Psoas muscle (tissue), 8 donors: Measurements from ENCODE around the gene GID4. TPM values are rescaled to one million over a fixed set of nuclear protein-coding genes. Genes with fewer than 3 reads are reported as not detected.

Experiments used
- ATAC-seq, 4 donors: fragments of 200-7000 bp; cut with Tn5 transposase; one replicate each; pipeline ENCODE4 v1.9.1; 2020; ENCODE audit warnings: moderate library complexity in 3 of 4, mild to moderate bottlenecking in 2 of 4
- DNase-seq, 2 donors: peaks; one replicate each; pipeline ENCODE4 v3.0.0-alpha.2; 2020
- H3K27ac ChIP-seq: fragments of 200-600 bp; one replicate; pipeline ENCODE4 v1.8.0; 2022
- H3K27me3 ChIP-seq, 3 donors: fragments of 200-600 bp in 1 of 3; one replicate each; pipeline versions ENCODE4 v1.6.1 to v1.8.0; 2013 to 2022; ENCODE audit warnings: low read length in 2 of 3, mild to moderate bottlenecking in 2 of 3, moderate library complexity in 1 of 3; ENCODE audit not compliant: insufficient read depth in 3 of 3
- H3K36me3 ChIP-seq, 2 donors: fragments of 200-600 bp in 1 of 2; one replicate each; pipeline versions ENCODE4 v1.6.1 to v1.8.0; 2013 to 2022; ENCODE audit warnings: low read depth in 1 of 2, mild to moderate bottlenecking in 1 of 2, moderate library complexity in 1 of 2; ENCODE audit not compliant: insufficient read depth in 1 of 2
- H3K4me1 ChIP-seq: fragments of 200-600 bp; one replicate; pipeline ENCODE4 v1.8.0; 2022
- H3K4me3 ChIP-seq: fragments of 200-600 bp; one replicate; pipeline ENCODE4 v1.8.0; 2022; ENCODE audit warnings: mild to moderate bottlenecking
- H3K9me3 ChIP-seq: fragments of 200-600 bp; one replicate; pipeline ENCODE4 v1.8.0; 2022
- CTCF ChIP-seq: fragments of 200-600 bp; IDR thresholded peaks from one replicate; pipeline ENCODE4 v1.8.0; 2022; ENCODE audit warnings: antibody characterized with exemption
- whole genome bisulfite sequencing, 3 donors: extraction: QIAGEN DNeasy Blood & Tissue Kit; methylation state at CpG; one replicate each; pipeline versions ENCODE4 v1.1.6 to v1.1.7; 2013; 5-methylcytosine and 5-hydroxymethylcytosine counted together
- intact Hi-C, 2 donors: fragments of 100-400 bp; cut with DNase I; formaldehyde crosslinking; loops; one replicate each; pipeline versions ENCODE4 v1.11.0 to v1.14.2; 2022
- polyA plus RNA-seq, 3 donors: library from polyadenylated mRNA; stranded (reverse); fragments of 200-250 nt; gene quantifications; one replicate each; pipeline ENCODE4 v1.2.3, GENCODE V29; 2013
- total RNA-seq, 4 donors: library from RNA; stranded (reverse); fragmentation: NEBNext Ultra II Directional in 2 of 4; extraction: Animal tissue kit (Norgen Biotek cat#: 25700) in 2 of 4; gene quantifications; one replicate each; pipeline versions ENCODE4 v1.2.1 to v1.2.4, GENCODE V29; 2021 to 2023
- donor health status: healthy with polysubstance abuse.
- donor health status: DM: no; HTN: no; CAD: no; lungs with moderate emphysema.
- donor health status: Bipolar disorder and iron deficiency.
- donor health status: healthy.
- donor health status: DM: yes; HTN: yes; CAD: no.
- donor health status: DM: no; HTN: no; CAD: no.
- donor health status: DM: no; HTN: no; CAD: no.
- donor health status: DM: yes; HTN: yes; CAD: no.

The GID4 gene
- total and polyA plus RNA-seq, 7 donors, result 10.8 to 55.2 (median 38.0) TPM

- intact Hi-C loops, result no loop called here
- Histone ChIP-seq H3K4me1 (peaks cover 10% of the 10 kb centered on the region), H3K27ac (no peak overlapping the region), H3K4me3 (no peak overlapping the region), H3K9me3 (no peaks in the 10 kb centered on the region), H3K36me3 (peaks cover 0 to 41% of the 10 kb centered on the region in 2 donors), H3K27me3 (no peaks in the 10 kb centered on the region)
- TF ChIP-seq CTCF, result no peak
- 94 to 100% (median 95%) methylated on average over 6 of the region's 6 CpGs for WGBS, 3 donors
- no peak for DNase-seq
- ATAC-seq, result no peak
These were observed 25.2 kb upstream of the GID4 start for GRCh38 chr17:18014006-18014405.

- H3K4me1 ChIP-seq, result peaks cover 10% of the 10 kb centered on the region
- no peaks in the 10 kb centered on the region for H3K27me3 ChIP-seq
- TF ChIP-seq CTCF, result no peak
- intact Hi-C loops, result no loop called here
- WGBS, 3 donors, result 90 to 94% (median 90%) methylated on average over 5 of the region's 5 CpGs
- H3K27ac ChIP-seq, result no peak overlapping the region
- H3K36me3 ChIP-seq, result peaks cover 0 to 44% of the 10 kb centered on the region in 2 donors
- H3K4me3 ChIP-seq, result no peak overlapping the region
- no peaks in the 10 kb centered on the region for H3K9me3 ChIP-seq
- ATAC-seq, result no peak
- DNase-seq, result no peak
These were observed 23.6 kb upstream of the GID4 start for GRCh38 chr17:18015593-18015992.

GRCh38 chr17:18016426-18016825 lies 22.8 kb upstream of the GID4 start:
- no peak overlapping the region for H3K27ac ChIP-seq
- no peak overlapping the region for H3K4me3 ChIP-seq
- no peak for ATAC-seq
- peaks cover 2 to 46% of the 10 kb centered on the region in 2 donors for H3K36me3 ChIP-seq
- peaks cover 14% of the 10 kb centered on the region for H3K4me1 ChIP-seq
- TF ChIP-seq CTCF, result no peak
- DNase-seq, result no peak
- no peaks in the 10 kb centered on the region for H3K27me3 ChIP-seq
- WGBS, 3 donors, result 94 to 96% (median 94%) methylated on average over 12 of the region's 12 CpGs
- intact Hi-C loops, result no loop called here
- no peaks in the 10 kb centered on the region for H3K9me3 ChIP-seq

GRCh38 chr17:18017958-18018357 lies 21.2 kb upstream of the GID4 start:
- intact Hi-C loops, result no loop called here
- Histone ChIP-seq H3K9me3 (no peaks in the 10 kb centered on the region), H3K36me3 (peaks cover 2 to 45% of the 10 kb centered on the region in 2 donors), H3K27me3 (no peaks in the 10 kb centered on the region), H3K4me3 (no peak overlapping the region), H3K4me1 (peaks cover 14% of the 10 kb centered on the region), H3K27ac (peak overlapping the region; percentile 53)
- no peak for TF ChIP-seq CTCF
- 85 to 92% (median 90%) methylated on average over 3 of the region's 3 CpGs for WGBS, 3 donors
- ATAC-seq (no peak), DNase-seq (no peak)

GRCh38 chr17:18018411-18018921 lies 20.7 kb upstream of the GID4 start:
- DNase-seq (no peak), ATAC-seq (no peak)
- Histone ChIP-seq H3K4me3 (no peak overlapping the region), H3K4me1 (peaks cover 14% of the 10 kb centered on the region), H3K27ac (no peak overlapping the region), H3K27me3 (no peaks in the 10 kb centered on the region), H3K9me3 (no peaks in the 10 kb centered on the region), H3K36me3 (peaks cover 2 to 43% of the 10 kb centered on the region in 2 donors)
- no peak for TF ChIP-seq CTCF
- 93 to 98% (median 95%) methylated on average over 15 of the region's 15 CpGs for WGBS, 3 donors
- intact Hi-C loops, result no loop called here
